Central memory CD4-positive, alpha-beta T cell (primary cell): ENCODE data around the gene TAOK3.
"Not testable (repeated sequence)": the region's sequence is repeated elsewhere in the genome, so short reads cannot be mapped to it uniquely, and the experiment has no call there.

Experiments used
- DNase-seq: peaks from one replicate; pipeline ENCODE4 v3.0.0; 2022

The TAOK3 gene

GRCh38 chr12:118371321-118372282 lies 1.1 kb downstream of the TAOK3 start:
- no peak for DNase-seq

- DNase-seq, result no peak
Measured at GRCh38 chr12:118370601-118371000, 2.1 kb downstream of the TAOK3 start.

- DNase-seq, result no peak
Measured at GRCh38 chr12:118368821-118369220, 3.9 kb downstream of the TAOK3 start.

GRCh38 chr12:118361889-118362288 lies 10.8 kb downstream of the TAOK3 start:
- DNase-seq, result no peak

- DNase-seq, result no peak
Measured at GRCh38 chr12:118361092-118361404, 11.7 kb downstream of the TAOK3 start.

GRCh38 chr12:118359541-118359915 lies 13.2 kb downstream of the TAOK3 start:
- DNase-seq, result peak; percentile 30

GRCh38 chr12:118358612-118359540 lies 13.8 kb downstream of the TAOK3 start:
- DNase-seq, result no peak

- DNase-seq, result no peak
Measured at GRCh38 chr12:118358008-118358359, 14.7 kb downstream of the TAOK3 start.

- peak; percentile 60 for DNase-seq
Measured at GRCh38 chr12:118357257-118358007, 15.3 kb downstream of the TAOK3 start.

- no peak for DNase-seq
Measured at GRCh38 chr12:118356809-118357256, 15.9 kb downstream of the TAOK3 start.

GRCh38 chr12:118355843-118356242 lies 16.9 kb downstream of the TAOK3 start:
- no peak for DNase-seq

GRCh38 chr12:118354903-118355302 lies 17.8 kb downstream of the TAOK3 start:
- no peak for DNase-seq

- not testable (repeated sequence) for DNase-seq
Measured at GRCh38 chr12:118354503-118354902, 18.2 kb downstream of the TAOK3 start.

GRCh38 chr12:118353721-118354120 lies 19.0 kb downstream of the TAOK3 start:
- DNase-seq, result no peak

- no peak for DNase-seq
Measured at GRCh38 chr12:118350908-118351559, 21.7 kb downstream of the TAOK3 start.

- DNase-seq, result no peak
Measured at GRCh38 chr12:118347916-118348315, 24.8 kb downstream of the TAOK3 start.

GRCh38 chr12:118346895-118347294 lies 25.8 kb downstream of the TAOK3 start:
- no peak for DNase-seq

- DNase-seq, result no peak
Measured at GRCh38 chr12:118345355-118345754, 27.4 kb downstream of the TAOK3 start.

- no peak for DNase-seq
Measured at GRCh38 chr12:118344829-118345228, 27.9 kb downstream of the TAOK3 start.

- DNase-seq, result no peak
Measured at GRCh38 chr12:118342090-118342489, 30.6 kb downstream of the TAOK3 start.

- DNase-seq, result no peak
Measured at GRCh38 chr12:118337194-118337838, 35.4 kb downstream of the TAOK3 start.

GRCh38 chr12:118336123-118336522 lies 36.6 kb downstream of the TAOK3 start:
- DNase-seq, result no peak
